A172 (cell line): ENCODE results near the gene TXNRD2. TPM values are rescaled to one million over a fixed set of nuclear protein-coding genes. Genes with fewer than 3 reads are reported as not detected.

Experiments
- DNase-seq: peaks from one replicate; pipeline ENCODE4 v3.0.0-alpha.2; 2015; ENCODE audit warnings: low spot score
- total RNA-seq: library from RNA; depleted of rRNA; stranded (reverse); fragments of >200 nt; shearing (Covaris generic); gene quantifications from 2 replicates; pipeline ENCODE4 v1.2.3, GENCODE V29; 2014

The TXNRD2 gene
- total RNA-seq, 1 experiment from 2014 or later, result 112 TPM

DNA sequence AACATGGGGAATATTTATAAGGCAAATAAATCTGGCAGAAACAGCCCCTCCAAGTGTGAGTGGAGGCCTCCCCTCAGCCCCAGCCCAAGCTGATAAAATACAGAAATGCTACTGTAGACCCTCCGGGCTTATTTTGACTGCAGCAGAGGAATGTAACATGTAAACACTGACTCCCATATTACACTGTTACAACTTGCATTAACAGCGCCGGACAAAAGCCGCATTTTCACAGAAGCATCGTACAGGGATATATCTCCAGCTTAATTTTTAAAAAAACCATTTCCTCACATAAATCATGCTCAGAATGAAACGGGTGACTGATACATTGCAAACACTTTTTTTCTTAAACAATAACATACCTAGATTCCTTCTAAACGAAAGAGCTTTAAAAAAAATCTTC lies 36.7 kb downstream of the TXNRD2 start:
- no peak for DNase-seq

GRCh38 chr22:19904174-19904856 lies 37.3 kb downstream of the TXNRD2 start:
- DNase-seq, result no peak

GRCh38 chr22:19903513-19903912 lies 38.1 kb downstream of the TXNRD2 start:
- no peak for DNase-seq

GRCh38 chr22:19903031-19903430 lies 38.6 kb downstream of the TXNRD2 start:
- no peak for DNase-seq

DNA sequence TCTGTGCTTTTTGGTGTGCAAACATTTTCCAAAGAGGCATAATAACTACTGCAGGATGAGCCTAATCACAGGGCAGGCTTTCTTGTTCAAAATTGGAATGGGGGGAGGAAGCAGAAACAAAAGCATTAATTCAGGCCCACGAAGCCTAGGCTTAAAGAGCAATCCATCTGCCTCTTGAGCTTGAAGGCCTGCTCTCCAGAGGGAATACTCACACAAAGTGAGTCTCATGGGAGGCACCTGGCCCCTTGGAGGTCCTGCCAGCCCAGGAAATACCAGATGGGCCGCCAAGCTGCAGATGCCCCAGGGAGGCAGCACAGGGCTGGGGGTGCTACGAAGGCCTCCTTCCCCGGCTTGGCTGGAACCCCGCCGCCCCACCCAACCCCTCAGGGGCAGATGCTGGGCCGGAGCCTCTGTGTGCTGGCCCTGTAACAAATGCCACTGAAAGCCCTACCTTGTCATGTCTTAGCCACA lies 39.3 kb downstream of the TXNRD2 start:
- no peak for DNase-seq

- no peak for DNase-seq
These were observed 39.9 kb downstream of the TXNRD2 start for GRCh38 chr22:19901577-19902244.

DNA sequence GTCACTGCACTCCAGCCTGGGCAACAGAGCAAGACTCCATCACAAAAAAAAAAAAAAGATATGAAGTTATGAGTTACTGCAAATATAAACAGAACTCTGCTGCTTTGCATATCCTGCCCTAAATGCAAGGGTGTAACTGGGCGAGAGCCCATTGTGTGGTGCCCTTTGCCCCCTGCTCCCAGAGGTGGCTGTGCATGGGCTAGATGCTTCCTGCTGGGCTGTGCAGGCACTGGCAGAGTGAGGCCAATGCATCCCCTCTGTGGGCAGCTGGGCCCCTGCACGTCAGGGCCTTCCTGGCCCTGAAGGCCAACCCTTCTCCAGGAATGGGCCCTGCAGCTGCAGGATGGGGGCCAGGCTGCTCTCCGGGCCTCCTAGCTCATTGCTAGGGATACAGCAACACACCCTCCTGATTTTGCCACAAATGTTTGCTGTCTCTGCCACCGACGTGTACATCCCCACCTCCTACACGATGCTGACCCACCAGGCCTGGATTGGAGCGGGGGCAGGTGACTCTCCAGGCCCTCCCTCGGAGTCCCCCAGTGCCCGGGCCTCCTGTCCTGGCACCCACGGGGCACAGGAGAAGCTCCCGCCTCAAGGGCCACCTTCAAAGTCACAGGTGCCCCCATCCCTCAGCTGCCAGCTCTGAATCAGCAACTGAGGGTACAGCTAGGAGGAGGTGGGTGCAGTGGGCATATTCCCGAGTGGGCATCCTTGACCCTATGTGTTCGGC lies 40.7 kb downstream of the TXNRD2 start:
- no peak for DNase-seq

- DNase-seq, result no peak
These were observed 42.6 kb downstream of the TXNRD2 start for GRCh38 chr22:19898831-19899567.

DNA sequence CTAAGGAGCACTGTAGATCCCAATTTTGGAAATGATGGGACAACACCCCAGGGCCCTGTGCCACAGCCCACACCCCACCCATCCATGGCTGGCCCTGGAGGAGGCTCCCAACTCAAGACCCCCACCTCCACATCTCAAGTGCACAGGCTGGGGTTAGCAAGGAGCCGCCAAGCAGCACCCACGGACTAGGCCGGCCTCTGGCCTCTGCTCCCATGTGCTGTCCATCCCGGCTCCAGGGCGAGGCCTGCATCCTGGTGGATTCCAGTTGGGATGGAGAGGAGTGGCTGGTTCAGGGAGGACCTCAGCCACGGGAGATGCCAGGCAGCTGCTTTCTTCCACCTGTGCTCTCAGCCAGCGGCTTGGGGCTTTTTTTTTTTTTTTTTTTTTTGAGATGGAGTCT lies 43.5 kb downstream of the TXNRD2 start:
- DNase-seq, result no peak

GRCh38 chr22:19897726-19898125 lies 43.9 kb downstream of the TXNRD2 start:
- no peak for DNase-seq

GRCh38 chr22:19896665-19897355 lies 44.8 kb downstream of the TXNRD2 start:
- no peak for DNase-seq

DNA sequence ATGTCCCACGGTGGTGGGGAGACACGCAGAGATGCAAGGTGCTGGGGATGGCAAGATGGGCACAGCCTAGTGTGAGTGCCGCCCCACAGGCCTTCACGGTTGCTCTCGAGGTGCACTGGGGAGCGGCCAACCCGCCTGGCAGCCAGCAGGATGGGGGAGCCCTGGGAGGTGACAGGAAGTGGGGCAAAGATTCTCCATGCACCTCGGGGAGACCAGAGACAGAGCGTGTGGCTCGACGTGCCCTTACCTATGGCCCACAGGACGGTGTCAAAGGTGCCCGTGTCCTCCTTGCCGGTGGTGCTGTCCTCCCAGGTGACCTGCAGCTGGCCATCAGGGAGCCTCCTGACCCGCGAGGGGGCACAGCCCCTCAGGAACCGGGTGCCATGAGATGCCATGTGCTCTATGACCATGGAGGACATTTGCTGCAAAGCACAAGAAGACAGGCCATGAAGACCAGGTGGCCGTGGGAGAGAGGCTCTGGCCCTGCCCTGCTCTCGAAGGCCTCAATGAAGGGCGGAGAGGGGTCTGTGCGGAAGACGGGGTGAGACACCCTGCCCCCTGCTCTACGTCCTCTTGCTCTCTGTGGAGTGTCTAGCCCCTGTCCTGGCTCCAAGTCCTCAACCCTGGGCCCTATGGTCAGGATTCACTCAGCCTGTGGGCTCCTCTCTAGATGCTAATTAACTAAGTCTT lies 46.3 kb downstream of the TXNRD2 start:
- no peak for DNase-seq

DNA sequence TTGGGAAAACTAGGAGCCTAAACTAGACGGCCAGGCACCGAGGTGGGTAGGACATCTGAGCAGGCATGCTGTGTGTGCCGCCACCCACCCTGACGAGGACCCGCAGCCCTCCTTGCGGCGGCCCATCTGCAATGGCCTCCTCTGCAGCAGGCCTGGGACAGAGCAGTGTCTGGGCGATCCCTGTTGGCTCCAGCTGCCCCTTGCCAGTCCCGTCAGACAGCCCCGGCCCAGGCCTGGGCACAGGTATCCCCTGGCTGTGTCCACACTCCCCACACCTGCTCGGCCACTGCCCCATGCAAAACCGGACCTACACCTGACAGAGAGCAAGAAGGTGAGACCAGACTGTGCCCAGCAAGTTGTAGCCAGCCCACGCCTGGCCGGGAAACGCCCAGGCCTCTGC lies 48.3 kb downstream of the TXNRD2 start:
- DNase-seq, result no peak

DNA sequence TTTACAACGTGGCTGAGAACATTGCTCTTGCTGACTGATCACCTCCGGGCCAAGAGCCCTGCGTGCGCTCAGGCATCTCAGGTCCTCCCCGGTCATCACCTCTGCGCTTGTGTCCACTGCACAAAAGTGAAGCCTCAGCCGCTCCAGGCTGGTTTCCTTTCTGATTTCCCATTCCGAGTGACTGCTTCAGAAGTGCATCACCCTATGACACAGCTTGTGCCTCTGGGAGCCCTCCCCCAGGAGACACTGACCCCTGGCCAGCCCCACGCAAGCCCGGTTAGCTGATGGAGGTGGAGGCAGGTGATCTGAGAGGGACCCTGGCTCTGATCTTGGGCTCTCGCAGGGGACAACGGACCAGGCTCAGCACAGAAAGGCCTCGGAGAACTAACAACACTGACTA lies 48.7 kb downstream of the TXNRD2 start:
- DNase-seq, result no peak

DNA sequence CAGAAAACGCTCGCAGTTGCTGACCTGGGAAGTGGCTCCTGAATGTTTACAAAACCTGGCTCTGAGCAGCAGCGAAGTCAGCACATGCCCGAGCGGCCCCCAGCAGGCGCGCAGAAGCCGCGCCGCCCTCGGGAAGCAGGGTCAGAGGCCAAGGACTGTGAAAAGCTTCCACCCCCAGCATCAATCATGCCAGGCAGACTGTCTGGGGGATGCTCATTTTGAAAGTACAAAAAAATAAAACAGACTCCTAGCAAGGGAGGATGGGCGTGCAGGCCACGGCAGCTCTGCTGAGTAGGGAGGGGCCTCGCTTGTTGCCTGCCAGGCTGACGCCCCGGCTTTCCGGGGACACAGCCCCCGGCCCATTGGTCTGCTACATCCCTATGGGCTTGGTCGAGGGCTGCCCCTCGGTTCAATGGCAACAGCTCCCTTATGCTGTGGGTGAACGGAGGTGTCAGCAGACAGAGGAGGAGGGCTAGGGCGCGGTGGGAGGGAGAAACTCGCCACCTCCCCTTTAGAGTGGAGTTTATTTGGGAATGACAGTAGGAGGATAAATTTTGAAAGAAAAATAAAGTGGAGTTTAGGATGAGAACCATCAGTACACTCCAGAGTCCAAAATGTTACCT lies 49.2 kb downstream of the TXNRD2 start:
- DNase-seq, result peak; percentile 45

DNA sequence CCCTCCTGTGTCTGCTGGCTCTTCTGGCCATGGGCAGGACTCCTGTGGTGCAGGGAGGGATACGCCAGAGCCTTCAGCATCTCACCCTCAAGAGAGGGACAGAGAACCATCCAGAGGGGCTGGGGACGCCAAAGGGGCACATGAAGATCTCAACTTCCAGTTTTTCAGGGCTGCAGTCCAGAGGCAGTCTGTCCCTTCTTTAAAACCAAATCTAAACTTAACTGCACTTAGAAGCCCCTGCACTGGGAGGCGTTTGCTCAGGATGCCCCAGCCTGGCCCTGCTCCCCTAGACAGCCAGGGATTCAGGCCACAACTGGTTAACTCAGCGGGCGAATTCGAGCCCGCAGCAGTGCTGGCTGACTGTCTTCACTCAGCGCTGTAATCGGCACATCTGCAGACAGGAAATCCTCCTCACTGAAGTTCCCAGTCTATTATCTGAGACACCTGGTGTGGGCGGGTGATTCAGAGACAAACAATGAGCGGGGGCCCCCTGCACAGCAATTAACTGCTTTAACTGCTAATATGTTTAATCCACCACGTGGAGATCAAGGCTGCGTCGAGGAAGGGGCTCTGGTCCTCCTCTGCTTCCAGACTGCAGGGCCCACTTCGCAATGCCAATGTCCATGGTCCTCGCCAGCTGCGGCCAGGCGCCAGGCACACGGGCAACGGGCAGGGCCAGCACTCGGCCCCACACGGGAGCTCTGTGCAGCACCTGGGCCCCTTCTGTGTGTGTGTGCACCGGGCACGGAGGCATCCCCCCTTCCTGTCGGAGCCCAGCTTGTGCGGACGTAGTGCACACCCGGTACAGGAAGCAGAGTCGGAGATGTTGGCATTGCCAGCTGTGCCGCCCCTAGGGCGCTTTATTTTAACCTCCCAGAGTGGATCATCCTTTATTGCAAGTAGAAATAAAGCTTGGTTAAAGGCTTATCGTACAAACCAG lies 50.0 kb downstream of the TXNRD2 start:
- peak; percentile 88 for DNase-seq

DNA sequence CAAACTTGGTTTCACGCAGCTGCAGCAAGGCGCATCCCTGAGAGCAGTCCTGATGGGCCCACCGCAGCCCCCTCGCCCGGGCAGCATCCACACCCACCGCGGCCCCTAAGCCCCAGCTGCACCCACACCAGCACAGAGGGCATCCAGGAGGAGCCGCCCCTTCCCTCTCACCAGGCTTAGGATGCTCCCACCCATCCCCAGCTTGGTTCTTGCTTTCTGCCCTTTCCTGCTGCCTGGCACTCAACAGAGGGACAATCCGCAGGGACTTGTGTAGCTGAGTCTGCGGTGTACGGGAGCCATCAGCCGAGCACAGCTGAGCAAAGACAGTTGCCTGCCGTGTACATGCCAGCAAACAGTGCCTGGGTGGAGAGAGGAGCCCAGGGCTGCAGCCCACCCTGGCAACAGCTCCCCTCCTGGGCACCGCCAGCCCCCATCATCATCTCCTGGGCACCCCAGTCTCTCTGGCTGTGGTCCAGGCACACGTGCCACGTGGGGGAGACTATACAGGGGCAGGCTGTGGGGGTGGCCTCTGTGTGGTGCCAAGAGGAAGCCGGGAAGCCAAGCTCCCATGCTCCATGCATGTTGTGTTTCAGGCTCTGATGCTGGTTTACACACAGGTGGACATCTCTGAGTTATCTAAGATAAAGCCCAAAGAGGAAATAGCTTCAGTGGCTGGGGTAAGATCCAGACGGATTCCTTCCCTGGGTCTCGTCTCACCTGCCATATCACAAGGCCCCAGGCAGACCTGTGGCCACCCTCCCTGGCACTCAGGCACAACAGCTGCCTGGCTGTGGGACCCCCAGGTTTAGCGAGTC lies 50.9 kb downstream of the TXNRD2 start:
- DNase-seq, result no peak

DNA sequence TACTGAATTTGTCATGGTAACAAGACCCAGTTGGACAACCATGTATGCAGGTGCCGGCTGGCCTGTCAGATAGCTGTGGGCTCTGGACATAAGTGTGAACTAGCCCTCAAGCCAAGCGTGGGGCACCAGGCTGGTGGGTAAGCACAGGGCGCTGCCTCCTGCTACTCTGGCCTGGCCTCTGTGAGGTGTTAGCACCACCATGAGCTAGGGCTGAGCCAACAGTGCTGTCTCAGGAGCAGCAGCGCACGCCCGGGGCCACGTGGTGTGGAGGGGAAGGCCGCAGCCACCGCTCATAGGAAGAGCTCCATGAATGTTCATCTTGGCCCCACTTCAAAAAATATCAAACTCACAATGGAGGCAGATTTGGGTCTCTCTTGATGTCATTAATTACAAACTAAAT lies 51.7 kb downstream of the TXNRD2 start:
- DNase-seq, result no peak
